Measurements from ENCODE around the gene H2BW1.
"Not testable (repeated sequence)": the region's sequence is repeated elsewhere in the genome, so short reads cannot be mapped to it uniquely, and the experiment has no call there.

Gene H2BW1

GRCh38 chrX:104018126-104018525 lies 4.6 kb upstream of the H2BW1 start:
- TF ChIP-seq CTCF (IDR thresholded peaks at IDR 0.05; ENCODE audit: control insufficient read depth, insufficient read depth, low read depth, low read length, missing control alignments), result no peak
- no peak for DNase-seq (ENCODE audit: low read depth)
- no peak overlapping the region for H3K4me3 ChIP-seq (ENCODE audit: control insufficient read depth, low read depth, low read length)

GRCh38 chrX:104015576-104015975 lies 2.1 kb upstream of the H2BW1 start:
- not testable (repeated sequence) for H3K4me3 ChIP-seq (ENCODE audit: control insufficient read depth, low read depth, low read length); DNase-seq (ENCODE audit: low read depth)

GRCh38 chrX:104013158-104013557 lies 350 bp downstream of the H2BW1 start:
- no peak for DNase-seq (ENCODE audit: low read depth)
- no peak for TF ChIP-seq CTCF (IDR thresholded peaks at IDR 0.05; ENCODE audit: control insufficient read depth, insufficient read depth, low read depth, low read length, missing control alignments)
- no peak overlapping the region for H3K4me3 ChIP-seq (ENCODE audit: control insufficient read depth, low read depth, low read length)

- H3K4me3 ChIP-seq (ENCODE audit: control insufficient read depth, low read depth, low read length), result no peak overlapping the region
- no peak for DNase-seq (ENCODE audit: low read depth)
- no peak for TF ChIP-seq CTCF (IDR thresholded peaks at IDR 0.05; ENCODE audit: control insufficient read depth, insufficient read depth, low read depth, low read length, missing control alignments)
Measured at GRCh38 chrX:104008831-104009230, 4.7 kb downstream of the H2BW1 start.

GRCh38 chrX:103999234-103999633 lies 14.3 kb downstream of the H2BW1 start:
- no peak for TF ChIP-seq CTCF (IDR thresholded peaks at IDR 0.05; ENCODE audit: control insufficient read depth, insufficient read depth, low read depth, low read length, missing control alignments)
- no peak for DNase-seq (ENCODE audit: low read depth)
- no peak overlapping the region for H3K4me3 ChIP-seq (ENCODE audit: control insufficient read depth, low read depth, low read length)

- not testable (repeated sequence) for H3K4me3 ChIP-seq (ENCODE audit: control insufficient read depth, low read depth, low read length); DNase-seq (ENCODE audit: low read depth)
Measured at GRCh38 chrX:103983508-103983907, 30.0 kb downstream of the H2BW1 start.

GRCh38 chrX:103962411-103963278 lies 50.9 kb downstream of the H2BW1 start, which contains the start of gene TMSB15B:
Gene TMSB15B (plus strand): TSS chrX:103962627.
- H3K4me3 ChIP-seq (ENCODE audit: control insufficient read depth, low read depth, low read length); DNase-seq (ENCODE audit: low read depth): not testable (repeated sequence)
